Measurements from ENCODE around the gene CLEC1A.

CLEC1A gene

DNA sequence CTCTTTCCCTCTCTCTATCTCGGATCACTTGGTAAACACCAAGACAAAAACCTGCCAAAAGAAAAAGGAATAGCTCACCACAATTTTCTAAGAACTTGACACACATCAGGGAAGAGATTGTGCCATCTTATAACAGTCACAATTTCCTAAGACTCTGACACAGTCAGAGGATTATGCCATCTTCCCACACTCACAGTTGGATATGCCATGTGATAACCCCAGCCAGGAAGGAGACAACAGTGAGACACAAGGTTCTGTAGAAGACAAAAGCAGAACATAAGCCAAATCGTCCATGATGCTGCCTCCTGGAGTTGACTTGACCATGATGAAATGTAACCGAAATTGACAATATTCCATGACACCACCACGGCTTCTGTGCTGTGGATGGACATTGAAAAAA, 71.1 kb downstream of the CLEC1A start:
- TF ChIP-seq TCF12 (IDR thresholded peaks at IDR 0.05; ENCODE audit: low read depth): no peak
- TF ChIP-seq ZBTB7A (IDR thresholded peaks at IDR 0.05; ENCODE audit: low read depth): no peak
- TF ChIP-seq TAF1 (IDR thresholded peaks at IDR 0.05; ENCODE audit: low read depth): no peak
- TF ChIP-seq, protein P1, sequence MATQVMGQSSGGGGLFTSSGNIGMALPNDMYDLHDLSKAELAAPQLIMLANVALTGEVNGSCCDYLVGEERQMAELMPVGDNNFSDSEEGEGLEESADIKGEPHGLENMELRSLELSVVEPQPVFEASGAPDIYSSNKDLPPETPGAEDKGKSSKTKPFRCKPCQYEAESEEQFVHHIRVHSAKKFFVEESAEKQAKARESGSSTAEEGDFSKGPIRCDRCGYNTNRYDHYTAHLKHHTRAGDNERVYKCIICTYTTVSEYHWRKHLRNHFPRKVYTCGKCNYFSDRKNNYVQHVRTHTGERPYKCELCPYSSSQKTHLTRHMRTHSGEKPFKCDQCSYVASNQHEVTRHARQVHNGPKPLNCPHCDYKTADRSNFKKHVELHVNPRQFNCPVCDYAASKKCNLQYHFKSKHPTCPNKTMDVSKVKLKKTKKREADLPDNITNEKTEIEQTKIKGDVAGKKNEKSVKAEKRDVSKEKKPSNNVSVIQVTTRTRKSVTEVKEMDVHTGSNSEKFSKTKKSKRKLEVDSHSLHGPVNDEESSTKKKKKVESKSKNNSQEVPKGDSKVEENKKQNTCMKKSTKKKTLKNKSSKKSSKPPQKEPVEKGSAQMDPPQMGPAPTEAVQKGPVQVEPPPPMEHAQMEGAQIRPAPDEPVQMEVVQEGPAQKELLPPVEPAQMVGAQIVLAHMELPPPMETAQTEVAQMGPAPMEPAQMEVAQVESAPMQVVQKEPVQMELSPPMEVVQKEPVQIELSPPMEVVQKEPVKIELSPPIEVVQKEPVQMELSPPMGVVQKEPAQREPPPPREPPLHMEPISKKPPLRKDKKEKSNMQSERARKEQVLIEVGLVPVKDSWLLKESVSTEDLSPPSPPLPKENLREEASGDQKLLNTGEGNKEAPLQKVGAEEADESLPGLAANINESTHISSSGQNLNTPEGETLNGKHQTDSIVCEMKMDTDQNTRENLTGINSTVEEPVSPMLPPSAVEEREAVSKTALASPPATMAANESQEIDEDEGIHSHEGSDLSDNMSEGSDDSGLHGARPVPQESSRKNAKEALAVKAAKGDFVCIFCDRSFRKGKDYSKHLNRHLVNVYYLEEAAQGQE (IDR thresholded peaks at IDR 0.05; ENCODE audit: low read depth): no peak
- TF ChIP-seq RAD21 (IDR thresholded peaks at IDR 0.05; ENCODE audit: low read depth): no peak
- TF ChIP-seq EP300 (IDR thresholded peaks at IDR 0.05; ENCODE audit: borderline replicate concordance): no peak
- no peak for TF ChIP-seq TEAD4 (IDR thresholded peaks at IDR 0.05)
- TF ChIP-seq, protein P2, sequence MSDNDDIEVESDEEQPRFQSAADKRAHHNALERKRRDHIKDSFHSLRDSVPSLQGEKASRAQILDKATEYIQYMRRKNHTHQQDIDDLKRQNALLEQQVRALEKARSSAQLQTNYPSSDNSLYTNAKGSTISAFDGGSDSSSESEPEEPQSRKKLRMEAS (IDR thresholded peaks at IDR 0.05): no peak
- TF ChIP-seq CREB1 (IDR thresholded peaks at IDR 0.05; ENCODE audit: low read depth): no peak
- no peak for TF ChIP-seq YY1 (IDR thresholded peaks at IDR 0.05; ENCODE audit: low read depth)
- no peak for TF ChIP-seq CEBPB (IDR thresholded peaks at IDR 0.05)
- no peak for TF ChIP-seq NFIC (IDR thresholded peaks at IDR 0.05)
- TF ChIP-seq, protein P3, sequence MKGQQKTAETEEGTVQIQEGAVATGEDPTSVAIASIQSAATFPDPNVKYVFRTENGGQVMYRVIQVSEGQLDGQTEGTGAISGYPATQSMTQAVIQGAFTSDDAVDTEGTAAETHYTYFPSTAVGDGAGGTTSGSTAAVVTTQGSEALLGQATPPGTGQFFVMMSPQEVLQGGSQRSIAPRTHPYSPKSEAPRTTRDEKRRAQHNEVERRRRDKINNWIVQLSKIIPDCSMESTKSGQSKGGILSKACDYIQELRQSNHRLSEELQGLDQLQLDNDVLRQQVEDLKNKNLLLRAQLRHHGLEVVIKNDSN (IDR thresholded peaks at IDR 0.05): no peak
- TF ChIP-seq EGR1 (IDR thresholded peaks at IDR 0.05): no peak
- no peak for TF ChIP-seq FOXM1 (IDR thresholded peaks at IDR 0.05; ENCODE audit: borderline replicate concordance, low read depth)

DNA sequence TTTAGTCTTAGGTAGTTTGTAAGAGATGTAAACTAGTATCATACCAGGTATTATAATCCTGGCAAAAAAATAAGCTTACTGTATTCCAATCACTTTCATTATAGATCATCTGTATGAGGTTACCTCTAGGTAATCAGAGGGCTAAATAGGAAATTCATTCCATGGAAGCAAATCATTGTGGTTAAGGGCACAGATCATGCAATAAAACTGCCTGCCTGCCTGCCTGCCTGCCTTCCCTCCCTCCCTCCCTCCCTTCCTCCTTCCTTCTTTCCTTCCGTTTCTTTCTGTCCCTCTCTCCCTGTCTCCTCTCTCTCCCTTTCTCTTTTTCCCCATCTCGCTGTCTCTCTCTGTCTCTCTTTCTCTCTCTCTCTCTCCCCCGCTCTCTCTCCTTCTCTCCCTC, 71.5 kb downstream of the CLEC1A start:
- TF ChIP-seq, protein P2 (IDR thresholded peaks at IDR 0.05): no peak
- TF ChIP-seq, protein P1 (IDR thresholded peaks at IDR 0.05; ENCODE audit: low read depth): no peak
- no peak for TF ChIP-seq YY1 (IDR thresholded peaks at IDR 0.05; ENCODE audit: low read depth)
- TF ChIP-seq FOXM1 (IDR thresholded peaks at IDR 0.05; ENCODE audit: borderline replicate concordance, low read depth): no peak
- TF ChIP-seq RAD21 (IDR thresholded peaks at IDR 0.05; ENCODE audit: low read depth): no peak
- TF ChIP-seq EP300 (IDR thresholded peaks at IDR 0.05; ENCODE audit: borderline replicate concordance): no peak
- TF ChIP-seq TEAD4 (IDR thresholded peaks at IDR 0.05): no peak
- TF ChIP-seq TCF12 (IDR thresholded peaks at IDR 0.05; ENCODE audit: low read depth): no peak
- no peak for TF ChIP-seq CEBPB (IDR thresholded peaks at IDR 0.05)
- no peak for TF ChIP-seq CREB1 (IDR thresholded peaks at IDR 0.05; ENCODE audit: low read depth)
- TF ChIP-seq ZBTB7A (IDR thresholded peaks at IDR 0.05; ENCODE audit: low read depth): no peak
- TF ChIP-seq TAF1 (IDR thresholded peaks at IDR 0.05; ENCODE audit: low read depth): no peak
- TF ChIP-seq, protein P3 (IDR thresholded peaks at IDR 0.05): no peak
- TF ChIP-seq NFIC (IDR thresholded peaks at IDR 0.05): no peak
- no peak for TF ChIP-seq EGR1 (IDR thresholded peaks at IDR 0.05)

DNA sequence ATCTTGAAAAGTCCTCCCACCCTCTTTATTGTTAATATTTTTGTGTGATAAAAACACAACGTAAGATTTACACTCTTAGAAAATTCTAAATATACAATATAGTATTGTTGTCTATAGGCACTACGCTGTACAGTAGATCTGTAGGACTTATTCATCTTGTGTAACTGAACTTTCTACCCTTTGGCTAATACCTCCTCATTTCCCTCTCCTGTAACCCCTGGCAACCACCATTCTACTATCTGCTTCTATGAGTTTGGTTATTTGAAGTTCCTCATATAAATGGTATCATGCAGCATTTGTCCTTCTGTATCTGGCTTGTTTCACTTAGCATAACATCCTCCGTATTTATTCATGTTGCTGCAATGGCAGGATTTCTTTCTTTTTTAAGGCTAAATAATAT, 73.5 kb downstream of the CLEC1A start:
- TF ChIP-seq EP300 (IDR thresholded peaks at IDR 0.05; ENCODE audit: borderline replicate concordance): no peak
- TF ChIP-seq, protein P1 (IDR thresholded peaks at IDR 0.05; ENCODE audit: low read depth): no peak
- no peak for TF ChIP-seq CREB1 (IDR thresholded peaks at IDR 0.05; ENCODE audit: low read depth)
- TF ChIP-seq, protein P3 (IDR thresholded peaks at IDR 0.05): no peak
- TF ChIP-seq YY1 (IDR thresholded peaks at IDR 0.05; ENCODE audit: low read depth): no peak
- TF ChIP-seq TCF12 (IDR thresholded peaks at IDR 0.05; ENCODE audit: low read depth): no peak
- TF ChIP-seq CEBPB (IDR thresholded peaks at IDR 0.05): no peak

DNA sequence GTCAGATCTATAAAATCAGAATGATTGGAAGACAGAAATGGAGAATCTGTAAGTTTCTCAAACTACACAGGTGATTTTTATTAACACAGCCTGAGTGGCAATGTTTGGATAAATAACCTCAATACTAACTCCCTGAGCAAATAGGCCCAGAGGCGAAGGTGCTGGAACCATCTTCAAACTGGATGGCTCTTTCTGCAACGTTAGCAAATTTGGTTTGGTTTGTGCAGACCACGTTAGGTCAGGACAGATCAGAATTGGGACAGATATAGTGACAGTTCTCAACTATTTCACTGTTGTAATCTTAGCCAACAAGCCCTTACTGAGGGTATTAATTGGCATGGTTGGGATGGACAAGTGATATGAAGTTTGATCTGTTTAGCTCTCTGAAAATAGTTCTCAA, 77.4 kb downstream of the CLEC1A start:
- no peak for TF ChIP-seq ZBTB7A (IDR thresholded peaks at IDR 0.05; ENCODE audit: low read depth)
- TF ChIP-seq RAD21 (IDR thresholded peaks at IDR 0.05; ENCODE audit: low read depth): no peak
- no peak for TF ChIP-seq FOXM1 (IDR thresholded peaks at IDR 0.05; ENCODE audit: borderline replicate concordance, low read depth)
- TF ChIP-seq EGR1 (IDR thresholded peaks at IDR 0.05): no peak
- TF ChIP-seq YY1 (IDR thresholded peaks at IDR 0.05; ENCODE audit: low read depth): no peak
- TF ChIP-seq EP300 (IDR thresholded peaks at IDR 0.05; ENCODE audit: borderline replicate concordance): no peak
- no peak for TF ChIP-seq TCF12 (IDR thresholded peaks at IDR 0.05; ENCODE audit: low read depth)
- TF ChIP-seq, protein P1 (IDR thresholded peaks at IDR 0.05; ENCODE audit: low read depth): no peak
- TF ChIP-seq, protein P2 (IDR thresholded peaks at IDR 0.05): no peak
